ENCODE data around the gene ABTB2. TPM values are rescaled to one million over a fixed set of nuclear protein-coding genes. Genes with fewer than 3 reads are reported as not detected.
A peak's percentile ranks its signal among the peaks of the same experiment; 100 is the strongest.

Gene ABTB2
- total RNA-seq (2013; cell fraction: nucleolus; rRNA removed) = 8.8 and 9.6 TPM in 2 replicates
- total RNA-seq (2014; rRNA removed) = 0.54 and 1.0 TPM in 2 replicates
- total RNA-seq (2014; rRNA removed; fragmentation: Illumina TruSeq; extraction: Trizol) = 0.27 and 0.28 TPM in 2 replicates
- 1.6 and 2.1 TPM in 2 replicates for total RNA-seq (2021)
- polyA plus RNA-seq (2011; ENCODE audit: low read depth) = 0.81 TPM
- polyA plus RNA-seq (2011; rRNA removed) = 0.19 and 0.49 TPM in 2 replicates
- polyA plus RNA-seq (2011; cell fraction: cytosol; rRNA removed) = 0.57 and 0.64 TPM in 2 replicates
- polyA plus RNA-seq (2011; cell fraction: nucleus; rRNA removed) = 2.1 and 2.4 TPM in 2 replicates
- 1.8 and 2.4 TPM in 2 replicates for polyA plus RNA-seq (2012)
- 0.22 and 0.76 TPM in 2 replicates for polyA plus RNA-seq (2014; fragmentation: Illumina TruSeq; extraction: Trizol)
- under 1 TPM; 0.13 to 0.16 TPM for polyA plus RNA-seq (2014; fragmentation: Nextera tagmentation; extraction: Ambion mirVana)
- 1.1 and 1.7 TPM in 2 replicates for polyA plus RNA-seq (2014; rRNA removed)
- polyA plus RNA-seq (2016; fragmentation: Nextera tagmentation; extraction: Ambion mirVana) = 1 to 10 TPM in 1 of 2 experiments, under 1 TPM in 1; 0.68 to 1.1 TPM
- polyA minus RNA-seq (2011; rRNA and poly(A)+ RNA removed) = 0.37 and 0.82 TPM in 2 replicates
- polyA minus RNA-seq (2011; cell fraction: cytosol; rRNA and poly(A)+ RNA removed) = 0.21 and 0.53 TPM in 2 replicates
- polyA minus RNA-seq (2011; cell fraction: nucleus; rRNA and poly(A)+ RNA removed) = 1.3 and 2.4 TPM in 2 replicates
- percentile 47 among the genes with signal in this experiment for Bru-seq, nascent RNA
- BruChase-seq, experiment 1, labeled RNA remaining after a 6-hour chase = percentile 56 among the genes with signal in this experiment
- percentile 49 among the genes with signal in this experiment for BruChase-seq, experiment 2, labeled RNA remaining after a 2-hour chase
- long read RNA-seq, experiment 1 = 0 reads
- long read RNA-seq, experiment 2, partial matches to known transcripts = 0 of 2 reads
- long read RNA-seq, experiment 2, other reads (novel, unspliced or antisense) = 2 of 2 reads

DNA sequence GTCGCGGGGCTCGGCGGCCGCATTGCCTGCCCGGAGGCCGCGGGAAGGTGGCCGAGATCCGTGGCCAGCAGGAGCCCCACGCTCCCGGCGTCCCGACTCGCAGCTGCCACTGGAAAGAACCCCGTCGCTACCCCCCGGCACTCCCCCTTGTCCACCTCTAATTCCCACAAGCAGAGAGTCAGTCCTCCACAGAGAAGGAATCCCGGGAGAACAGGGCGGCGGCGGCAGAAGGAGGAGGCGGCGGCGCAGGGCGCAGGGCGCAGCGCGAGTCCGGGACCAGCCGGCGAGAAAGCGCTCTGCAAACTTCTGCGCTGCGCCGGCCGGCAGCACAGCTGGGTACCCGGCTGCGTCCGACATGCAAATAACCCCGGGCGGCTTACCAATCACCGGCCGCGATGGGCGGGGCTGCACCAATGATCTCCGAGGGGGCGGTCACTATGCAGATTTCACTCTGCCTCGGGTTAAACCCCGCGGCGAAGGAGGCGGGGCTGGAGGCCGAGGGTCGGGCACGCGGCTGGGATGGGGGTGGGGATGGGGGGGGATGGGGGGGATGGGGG lies at the start of gene ABTB2:
ABTB2 (minus strand) TSS at position 310 of the 557 bp plus-strand sequence.
- Histone ChIP-seq H3K27ac (ENCODE audit: control insufficient read depth, insufficient read depth) (peak within 1 kb of the TSS; percentile 13; the same call in 1 of the 2 replicates), H4K20me1 (ENCODE audit: control insufficient read depth, insufficient read depth) (peaks cover 3% of the 10 kb centered on the region; the same call in 1 of the 2 replicates), H3K79me2 (ENCODE audit: control insufficient read depth, insufficient read depth, low read length) (peaks cover 16% of the 10 kb centered on the region), H2AFZ (ENCODE audit: control insufficient read depth, low read depth, low read length) (peak within 1 kb of the TSS; percentile 80), H3K4me3 (peak within 1 kb of the TSS; percentile 84), H3K9ac (ENCODE audit: control insufficient read depth, insufficient read depth, low read length) (peak within 1 kb of the TSS; percentile 41), H3K9me3 (replicated peaks; ENCODE audit: control insufficient read depth, insufficient read depth, low read length) (no peaks in the 10 kb centered on the region), H3K4me1 (ENCODE audit: control insufficient read depth, insufficient read depth, low read length) (peaks cover 5% of the 10 kb centered on the region), H3K4me2 (ENCODE audit: control insufficient read depth, insufficient read depth) (peak within 1 kb of the TSS; percentile 100), H3K36me3 (ENCODE audit: control insufficient read depth in 2 of 2, insufficient read depth in 2 of 2, low read length in 1 of 2) (no peaks in the 10 kb centered on the region), H3K27me3 (replicated peaks in 1 of 2; ENCODE audit: control insufficient read depth in 2 of 2, insufficient read depth in 2 of 2, low read length in 1 of 2) (peaks cover 0 to 3% of the 10 kb centered on the region in 2 experiments; a peak in 2 of 4 replicates)
- RAD21 ChIA-PET (ENCODE audit: unreplicated experiment) = interaction anchor here (0.8 to 14.6 kb wide), 32 partner anchors 9 to 361 kb away, joined by 3 to 249 read pairs (median 4); partner anchors contain the start of genes CAT and NAT10
- WGBS (ENCODE audit: insufficient coverage, insufficient replicate concordance, low lambda C conversion rate, missing lambda C conversion rate) = under 1% methylated on average over 37 of the region's 57 CpGs
- intact Hi-C loops (cut with micrococcal nuclease; ENCODE audit: unreplicated experiment) (loop anchor here (2.0 to 5.0 kb wide), 5 partner anchors 113 to 499 kb away; partner anchors contain the start of genes CAPRIN1 and NAT10), in situ Hi-C loops (cut with MboI) (loop anchor here (5.0 kb wide), 4 partner anchors 115 to 495 kb away; no protein-coding TSS in a partner anchor)
- FAIRE-seq (peak; percentile 61), ATAC-seq (peak; percentile 92), DNase-seq (ENCODE audit: low read depth, low spot score) (peak; percentile 64)
- CTCF ChIA-PET = interaction anchor here (0.6 to 9.5 kb wide), 19 partner anchors 11 to 371 kb away, joined by 3 to 167 read pairs (median 5); no protein-coding TSS in a partner anchor
- SMC1A ChIA-PET (ENCODE audit: uncharacterized antibody, unreplicated experiment) = interaction anchor here (0.7 to 12.0 kb wide), 16 partner anchors 9 to 361 kb away, joined by 3 to 171 read pairs (median 4); no protein-coding TSS in a partner anchor
- POLR2A ChIA-PET = interaction anchor here (0.8 to 2.2 kb wide), 4 partner anchors 176 to 354 kb away, joined by 3 to 6 read pairs (median 5); no protein-coding TSS in a partner anchor
- BruUV-seq (replicated peaks) = no TSS peak
- TF ChIP-seq MAX (IDR thresholded peaks at IDR 0.05; ENCODE audit: low read depth, low read length) = peak; percentile 30; the same call in 1 of the 2 replicates
- peak in 1 of 2 experiments; percentile 30; a peak in 1 of 4 replicates for TF ChIP-seq BHLHE40 (IDR thresholded peaks at IDR 0.05; ENCODE audit: borderline replicate concordance in 1 of 2, low read depth in 2 of 2, low read length in 1 of 2)
- TF ChIP-seq, protein P1, sequence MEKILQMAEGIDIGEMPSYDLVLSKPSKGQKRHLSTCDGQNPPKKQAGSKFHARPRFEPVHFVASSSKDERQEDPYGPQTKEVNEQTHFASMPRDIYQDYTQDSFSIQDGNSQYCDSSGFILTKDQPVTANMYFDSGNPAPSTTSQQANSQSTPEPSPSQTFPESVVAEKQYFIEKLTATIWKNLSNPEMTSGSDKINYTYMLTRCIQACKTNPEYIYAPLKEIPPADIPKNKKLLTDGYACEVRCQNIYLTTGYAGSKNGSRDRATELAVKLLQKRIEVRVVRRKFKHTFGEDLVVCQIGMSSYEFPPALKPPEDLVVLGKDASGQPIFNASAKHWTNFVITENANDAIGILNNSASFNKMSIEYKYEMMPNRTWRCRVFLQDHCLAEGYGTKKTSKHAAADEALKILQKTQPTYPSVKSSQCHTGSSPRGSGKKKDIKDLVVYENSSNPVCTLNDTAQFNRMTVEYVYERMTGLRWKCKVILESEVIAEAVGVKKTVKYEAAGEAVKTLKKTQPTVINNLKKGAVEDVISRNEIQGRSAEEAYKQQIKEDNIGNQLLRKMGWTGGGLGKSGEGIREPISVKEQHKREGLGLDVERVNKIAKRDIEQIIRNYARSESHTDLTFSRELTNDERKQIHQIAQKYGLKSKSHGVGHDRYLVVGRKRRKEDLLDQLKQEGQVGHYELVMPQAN (conservative IDR thresholded peaks at IDR 0.05) = peak; percentile 83
- peak; percentile 94 for TF ChIP-seq SP1 (IDR thresholded peaks at IDR 0.05; ENCODE audit: low read depth, low read length)
- TF ChIP-seq SMAD1 (IDR thresholded peaks at IDR 0.05; ENCODE audit: low read depth, partially characterized antibody) = no peak
- TF ChIP-seq POLR2A (IDR thresholded peaks at IDR 0.05; ENCODE audit: low read depth, low read length) = peak; percentile 99
- peak; percentile 87; the same call in 1 of the 2 replicates for TF ChIP-seq TCF12 (IDR thresholded peaks at IDR 0.05; ENCODE audit: low read depth, low read length)
- TF ChIP-seq RUNX3 (IDR thresholded peaks at IDR 0.05; ENCODE audit: low read length) = no peak
- TF ChIP-seq, protein P2, sequence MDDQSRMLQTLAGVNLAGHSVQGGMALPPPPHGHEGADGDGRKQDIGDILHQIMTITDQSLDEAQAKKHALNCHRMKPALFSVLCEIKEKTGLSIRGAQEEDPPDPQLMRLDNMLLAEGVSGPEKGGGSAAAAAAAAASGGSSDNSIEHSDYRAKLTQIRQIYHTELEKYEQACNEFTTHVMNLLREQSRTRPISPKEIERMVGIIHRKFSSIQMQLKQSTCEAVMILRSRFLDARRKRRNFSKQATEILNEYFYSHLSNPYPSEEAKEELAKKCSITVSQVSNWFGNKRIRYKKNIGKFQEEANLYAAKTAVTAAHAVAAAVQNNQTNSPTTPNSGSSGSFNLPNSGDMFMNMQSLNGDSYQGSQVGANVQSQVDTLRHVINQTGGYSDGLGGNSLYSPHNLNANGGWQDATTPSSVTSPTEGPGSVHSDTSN (IDR thresholded peaks at IDR 0.05; ENCODE audit: insufficient replicate concordance, low read depth, low read length) = peak; percentile 66
- no peak; the same call in 1 of the 2 replicates for TF ChIP-seq IRF3 (IDR thresholded peaks at IDR 0.05)
- TF ChIP-seq IKZF2 (IDR thresholded peaks at IDR 0.05) = no peak
- peak; percentile 61; the same call in 1 of the 2 replicates for TF ChIP-seq CHD2 (IDR thresholded peaks at IDR 0.05; ENCODE audit: borderline replicate concordance, low read depth, low read length)
- TF ChIP-seq POU2F2 (IDR thresholded peaks at IDR 0.05; ENCODE audit: borderline replicate concordance, low read depth, low read length) = peak; percentile 98
- 0 out of 2 replicates have a peak, but pooled peaks have one; percentile 45 for TF ChIP-seq YY1 (IDR thresholded peaks at IDR 0.05; ENCODE audit: low read depth, low read length)
- peak; percentile 98 for TF ChIP-seq POLR2AphosphoS5 (IDR thresholded peaks at IDR 0.05; ENCODE audit: low read length)
